SK-N-SH treated with all-trans-retinoic acid at 6 μM for 48 hours (cell line): ENCODE results near the gene ADGRG4.

ENCODE experiments used
- ATAC-seq: fragments of 200-7000 bp; cut with Tn5 transposase; 3 replicates; pipeline ENCODE4 v1.9.1; 2020; ENCODE audit warnings: mild to moderate bottlenecking, moderate library complexity
- ARNTL ChIP-seq: fragments of 450-650 bp; formaldehyde crosslinking; IDR thresholded peaks from 2 replicates; pipeline ENCODE4 v1.5.0; 2020; ENCODE audit warnings: low read depth, mild to moderate bottlenecking, moderate library complexity, borderline replicate concordance
- BACH2 ChIP-seq: fragments of 250-450 bp; sonication (Bioruptor Pico); IDR thresholded peaks from 2 replicates; pipeline ENCODE4 v1.9.0; 2021; ENCODE audit warnings: mild to moderate bottlenecking, borderline replicate concordance
- CSDC2 ChIP-seq: fragments of 250-450 bp; sonication (Bioruptor Pico); IDR thresholded peaks from 2 replicates; pipeline ENCODE4 v1.5.0; 2020; ENCODE audit warnings: mild to moderate bottlenecking, moderate library complexity
- GLIS3 ChIP-seq: fragments of 250-450 bp; sonication (Bioruptor Pico); IDR thresholded peaks from 2 replicates; pipeline ENCODE4 v1.5.0; 2020; ENCODE audit warnings: mild to moderate bottlenecking, moderate library complexity
- ISL1 ChIP-seq: fragments of 250-450 bp; sonication (Bioruptor Pico); IDR thresholded peaks from 2 replicates; pipeline ENCODE4 v2.1.2; 2022; ENCODE audit warnings: mild to moderate bottlenecking, moderate library complexity
- OSR1 ChIP-seq: fragments of 250-450 bp; sonication (Bioruptor Pico); IDR thresholded peaks from 2 replicates; pipeline ENCODE4 v1.8.0; 2022; ENCODE audit warnings: moderate library complexity, mild to moderate bottlenecking, inconsistent platforms
- PPARA ChIP-seq: fragments of 250-450 bp; sonication (Bioruptor Pico); IDR thresholded peaks from 2 replicates; pipeline ENCODE4 v1.5.0; 2020; ENCODE audit warnings: mild to moderate bottlenecking, borderline replicate concordance
- RARB ChIP-seq: fragments of 250-450 bp; sonication (Bioruptor Pico); IDR thresholded peaks from 2 replicates; pipeline ENCODE4 v1.8.0; 2021; ENCODE audit warnings: mild to moderate bottlenecking, moderate library complexity
- SNAI2 ChIP-seq: fragments of 250-450 bp; sonication (Bioruptor Pico); IDR thresholded peaks from 2 replicates; pipeline ENCODE4 v1.5.0; 2020; ENCODE audit warnings: mild to moderate bottlenecking, moderate library complexity
- TCF4 ChIP-seq: fragments of 250-450 bp; sonication (Bioruptor Pico); IDR thresholded peaks from 2 replicates; pipeline ENCODE4 v1.8.0; 2021; ENCODE audit warnings: mild to moderate bottlenecking, moderate library complexity, borderline replicate concordance
- TOX ChIP-seq: fragments of 250-450 bp; sonication (Bioruptor Pico); IDR thresholded peaks from 2 replicates; pipeline ENCODE4 v1.8.0; 2021; ENCODE audit warnings: mild to moderate bottlenecking, moderate library complexity, borderline replicate concordance
- ZC3H10 ChIP-seq: fragments of 250-450 bp; sonication (Bioruptor Pico); IDR thresholded peaks from 2 replicates; pipeline ENCODE4 v1.5.1; 2021; ENCODE audit warnings: mild to moderate bottlenecking, moderate library complexity
- ZFP3 ChIP-seq: fragments of 250-450 bp; sonication (Bioruptor Pico); IDR thresholded peaks from 2 replicates; pipeline ENCODE4 v1.5.0; 2020; ENCODE audit warnings: mild to moderate bottlenecking, moderate library complexity
- ZFP30 ChIP-seq: fragments of 450-650 bp; formaldehyde crosslinking; IDR thresholded peaks from 2 replicates; pipeline ENCODE4 v1.5.0; 2022; ENCODE audit warnings: mild to moderate bottlenecking, moderate library complexity
- ZNF565 ChIP-seq: fragments of 450-650 bp; formaldehyde crosslinking; conservative IDR thresholded peaks from 2 replicates; pipeline ENCODE4 v1.5.0; 2020; ENCODE audit warnings: low read depth, mild to moderate bottlenecking, moderate library complexity
- ZNF70 ChIP-seq: fragments of 450-650 bp; formaldehyde crosslinking; IDR thresholded peaks from 2 replicates; pipeline ENCODE4 v1.5.0; 2020; ENCODE audit warnings: mild to moderate bottlenecking, moderate library complexity
- ZNF8 ChIP-seq: fragments of 450-650 bp; formaldehyde crosslinking; IDR thresholded peaks from 2 replicates; pipeline ENCODE4 v1.5.0; 2020; ENCODE audit warnings: mild to moderate bottlenecking, moderate library complexity
- TF ChIP-seq, protein P1 (sequence below): fragments of 250-450 bp; sonication (Bioruptor Pico); IDR thresholded peaks from 2 replicates; pipeline ENCODE4 v1.5.0; 2020; ENCODE audit warnings: mild to moderate bottlenecking, moderate library complexity
- TF ChIP-seq, protein P2 (sequence below): fragments of 250-450 bp; sonication (Bioruptor Pico); IDR thresholded peaks from 2 replicates; pipeline ENCODE4 v1.8.0; 2020; ENCODE audit warnings: mild to moderate bottlenecking, moderate library complexity, borderline replicate concordance
- TF ChIP-seq, protein P3 (sequence below): fragments of 250-450 bp; sonication (Bioruptor Pico); IDR thresholded peaks from 2 replicates; pipeline ENCODE4 v1.5.1; 2020; ENCODE audit warnings: low read depth, mild to moderate bottlenecking, moderate library complexity
- TF ChIP-seq, protein P4 (sequence below): fragments of 250-450 bp; sonication (Bioruptor Pico); IDR thresholded peaks from 2 replicates; pipeline ENCODE4 v1.5.1; 2021; ENCODE audit warnings: mild to moderate bottlenecking, moderate library complexity
- TF ChIP-seq, protein P5 (sequence below): fragments of 250-450 bp; sonication (Bioruptor Pico); IDR thresholded peaks from 2 replicates; pipeline ENCODE4 v1.8.0; 2021; ENCODE audit warnings: low read depth, mild to moderate bottlenecking, moderate library complexity, borderline replicate concordance

The ADGRG4 gene

DNA sequence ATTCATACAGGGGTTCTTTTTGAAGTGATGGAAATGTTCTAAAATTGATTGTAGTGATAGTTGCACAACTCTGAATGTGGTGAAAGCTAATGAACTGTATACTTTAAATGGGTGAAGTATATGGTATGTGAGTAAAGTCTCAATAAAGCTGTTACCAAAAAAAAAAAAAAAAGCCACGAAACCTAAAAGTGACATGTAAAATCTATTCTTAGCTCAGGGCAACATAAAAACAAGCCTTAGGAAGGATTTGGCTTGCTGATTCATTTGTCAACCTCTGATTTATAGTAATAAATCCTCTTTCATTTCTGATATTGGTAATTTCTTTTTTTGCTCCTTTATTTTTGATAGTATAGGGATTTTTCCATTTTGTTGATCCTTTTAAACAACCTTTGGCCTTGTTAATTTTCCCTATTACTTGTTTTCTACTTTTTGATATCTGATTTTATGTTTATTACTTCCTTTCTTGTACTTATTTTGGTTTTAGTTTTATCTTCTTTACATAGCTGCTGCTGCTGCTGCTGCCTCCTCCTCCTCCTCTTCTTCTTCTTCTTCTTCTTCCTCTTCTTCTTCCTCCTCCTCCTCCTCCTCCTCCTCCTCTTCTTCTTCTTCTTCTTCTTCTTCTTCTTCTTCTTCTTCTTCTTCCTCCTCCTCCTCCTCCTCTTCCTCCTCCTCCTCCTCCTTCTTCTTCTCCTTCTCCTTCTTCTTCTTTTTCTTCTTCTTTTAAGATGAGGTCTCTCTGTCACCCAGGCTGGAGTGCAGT is 79.4 kb downstream of the ADGRG4 start:
- TF ChIP-seq PPARA (CRISPR knock-in tag) (no peak), BACH2 (no peak), GLIS3 (CRISPR knock-in tag) (no peak), ZFP30 (CRISPR knock-in tag) (no peak), ZFP3 (CRISPR knock-in tag) (no peak), ZNF8 (CRISPR knock-in tag) (no peak), ZNF565 (CRISPR knock-in tag) (no peak), ZNF70 (CRISPR knock-in tag) (no peak), CSDC2 (CRISPR knock-in tag) (no peak), SNAI2 (no peak), ISL1 (CRISPR knock-in tag) (no peak), ZC3H10 (no peak), ARNTL (CRISPR knock-in tag) (no peak), TCF4 (CRISPR knock-in tag) (no peak), RARB (CRISPR knock-in tag) (no peak)
- TF ChIP-seq, protein P1, sequence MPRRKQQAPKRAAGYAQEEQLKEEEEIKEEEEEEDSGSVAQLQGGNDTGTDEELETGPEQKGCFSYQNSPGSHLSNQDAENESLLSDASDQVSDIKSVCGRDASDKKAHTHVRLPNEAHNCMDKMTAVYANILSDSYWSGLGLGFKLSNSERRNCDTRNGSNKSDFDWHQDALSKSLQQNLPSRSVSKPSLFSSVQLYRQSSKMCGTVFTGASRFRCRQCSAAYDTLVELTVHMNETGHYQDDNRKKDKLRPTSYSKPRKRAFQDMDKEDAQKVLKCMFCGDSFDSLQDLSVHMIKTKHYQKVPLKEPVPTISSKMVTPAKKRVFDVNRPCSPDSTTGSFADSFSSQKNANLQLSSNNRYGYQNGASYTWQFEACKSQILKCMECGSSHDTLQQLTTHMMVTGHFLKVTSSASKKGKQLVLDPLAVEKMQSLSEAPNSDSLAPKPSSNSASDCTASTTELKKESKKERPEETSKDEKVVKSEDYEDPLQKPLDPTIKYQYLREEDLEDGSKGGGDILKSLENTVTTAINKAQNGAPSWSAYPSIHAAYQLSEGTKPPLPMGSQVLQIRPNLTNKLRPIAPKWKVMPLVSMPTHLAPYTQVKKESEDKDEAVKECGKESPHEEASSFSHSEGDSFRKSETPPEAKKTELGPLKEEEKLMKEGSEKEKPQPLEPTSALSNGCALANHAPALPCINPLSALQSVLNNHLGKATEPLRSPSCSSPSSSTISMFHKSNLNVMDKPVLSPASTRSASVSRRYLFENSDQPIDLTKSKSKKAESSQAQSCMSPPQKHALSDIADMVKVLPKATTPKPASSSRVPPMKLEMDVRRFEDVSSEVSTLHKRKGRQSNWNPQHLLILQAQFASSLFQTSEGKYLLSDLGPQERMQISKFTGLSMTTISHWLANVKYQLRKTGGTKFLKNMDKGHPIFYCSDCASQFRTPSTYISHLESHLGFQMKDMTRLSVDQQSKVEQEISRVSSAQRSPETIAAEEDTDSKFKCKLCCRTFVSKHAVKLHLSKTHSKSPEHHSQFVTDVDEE (CRISPR knock-in tag): no peak
- TF ChIP-seq, protein P2, sequence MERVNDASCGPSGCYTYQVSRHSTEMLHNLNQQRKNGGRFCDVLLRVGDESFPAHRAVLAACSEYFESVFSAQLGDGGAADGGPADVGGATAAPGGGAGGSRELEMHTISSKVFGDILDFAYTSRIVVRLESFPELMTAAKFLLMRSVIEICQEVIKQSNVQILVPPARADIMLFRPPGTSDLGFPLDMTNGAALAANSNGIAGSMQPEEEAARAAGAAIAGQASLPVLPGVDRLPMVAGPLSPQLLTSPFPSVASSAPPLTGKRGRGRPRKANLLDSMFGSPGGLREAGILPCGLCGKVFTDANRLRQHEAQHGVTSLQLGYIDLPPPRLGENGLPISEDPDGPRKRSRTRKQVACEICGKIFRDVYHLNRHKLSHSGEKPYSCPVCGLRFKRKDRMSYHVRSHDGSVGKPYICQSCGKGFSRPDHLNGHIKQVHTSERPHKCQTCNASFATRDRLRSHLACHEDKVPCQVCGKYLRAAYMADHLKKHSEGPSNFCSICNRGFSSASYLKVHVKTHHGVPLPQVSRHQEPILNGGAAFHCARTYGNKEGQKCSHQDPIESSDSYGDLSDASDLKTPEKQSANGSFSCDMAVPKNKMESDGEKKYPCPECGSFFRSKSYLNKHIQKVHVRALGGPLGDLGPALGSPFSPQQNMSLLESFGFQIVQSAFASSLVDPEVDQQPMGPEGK (CRISPR knock-in tag): no peak
- TF ChIP-seq, protein P3, sequence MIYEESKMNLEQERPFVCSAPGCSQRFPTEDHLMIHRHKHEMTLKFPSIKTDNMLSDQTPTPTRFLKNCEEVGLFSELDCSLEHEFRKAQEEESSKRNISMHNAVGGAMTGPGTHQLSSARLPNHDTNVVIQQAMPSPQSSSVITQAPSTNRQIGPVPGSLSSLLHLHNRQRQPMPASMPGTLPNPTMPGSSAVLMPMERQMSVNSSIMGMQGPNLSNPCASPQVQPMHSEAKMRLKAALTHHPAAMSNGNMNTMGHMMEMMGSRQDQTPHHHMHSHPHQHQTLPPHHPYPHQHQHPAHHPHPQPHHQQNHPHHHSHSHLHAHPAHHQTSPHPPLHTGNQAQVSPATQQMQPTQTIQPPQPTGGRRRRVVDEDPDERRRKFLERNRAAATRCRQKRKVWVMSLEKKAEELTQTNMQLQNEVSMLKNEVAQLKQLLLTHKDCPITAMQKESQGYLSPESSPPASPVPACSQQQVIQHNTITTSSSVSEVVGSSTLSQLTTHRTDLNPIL (CRISPR knock-in tag): no peak
- TF ChIP-seq, protein P4, sequence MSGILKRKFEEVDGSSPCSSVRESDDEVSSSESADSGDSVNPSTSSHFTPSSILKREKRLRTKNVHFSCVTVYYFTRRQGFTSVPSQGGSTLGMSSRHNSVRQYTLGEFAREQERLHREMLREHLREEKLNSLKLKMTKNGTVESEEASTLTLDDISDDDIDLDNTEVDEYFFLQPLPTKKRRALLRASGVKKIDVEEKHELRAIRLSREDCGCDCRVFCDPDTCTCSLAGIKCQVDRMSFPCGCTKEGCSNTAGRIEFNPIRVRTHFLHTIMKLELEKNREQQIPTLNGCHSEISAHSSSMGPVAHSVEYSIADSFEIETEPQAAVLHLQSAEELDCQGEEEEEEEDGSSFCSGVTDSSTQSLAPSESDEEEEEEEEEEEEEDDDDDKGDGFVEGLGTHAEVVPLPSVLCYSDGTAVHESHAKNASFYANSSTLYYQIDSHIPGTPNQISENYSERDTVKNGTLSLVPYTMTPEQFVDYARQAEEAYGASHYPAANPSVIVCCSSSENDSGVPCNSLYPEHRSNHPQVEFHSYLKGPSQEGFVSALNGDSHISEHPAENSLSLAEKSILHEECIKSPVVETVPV (CRISPR knock-in tag): no peak
- TF ChIP-seq, all 23 proteins: peak for 0
- no peak for ATAC-seq

DNA sequence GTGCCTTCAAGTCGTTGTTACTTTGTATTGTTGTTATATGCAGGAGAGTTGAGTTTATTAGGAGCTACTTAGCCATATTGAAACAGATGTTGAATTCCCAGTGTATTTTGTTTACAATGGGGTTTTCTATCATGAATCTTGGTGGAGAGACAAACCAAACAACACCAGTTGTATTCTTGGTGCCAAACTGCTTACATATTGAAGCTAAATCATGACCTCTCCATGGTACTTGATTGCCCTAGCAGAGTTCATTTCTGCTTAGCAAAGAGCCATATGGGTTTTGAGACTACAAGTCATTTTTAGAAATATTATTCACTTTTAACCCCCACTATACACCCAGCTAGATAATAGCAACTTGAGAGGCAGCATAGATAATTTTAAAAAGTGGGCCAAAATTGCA is 85.4 kb downstream of the ADGRG4 start:
- TF ChIP-seq OSR1 (CRISPR knock-in tag) (no peak), TOX (CRISPR knock-in tag) (no peak), ZC3H10 (no peak), CSDC2 (CRISPR knock-in tag) (no peak), ZNF565 (CRISPR knock-in tag) (no peak), RARB (CRISPR knock-in tag) (no peak), SNAI2 (no peak), GLIS3 (CRISPR knock-in tag) (no peak), TCF4 (CRISPR knock-in tag) (no peak)
- TF ChIP-seq, protein P3 (CRISPR knock-in tag): no peak
- TF ChIP-seq, protein P5, sequence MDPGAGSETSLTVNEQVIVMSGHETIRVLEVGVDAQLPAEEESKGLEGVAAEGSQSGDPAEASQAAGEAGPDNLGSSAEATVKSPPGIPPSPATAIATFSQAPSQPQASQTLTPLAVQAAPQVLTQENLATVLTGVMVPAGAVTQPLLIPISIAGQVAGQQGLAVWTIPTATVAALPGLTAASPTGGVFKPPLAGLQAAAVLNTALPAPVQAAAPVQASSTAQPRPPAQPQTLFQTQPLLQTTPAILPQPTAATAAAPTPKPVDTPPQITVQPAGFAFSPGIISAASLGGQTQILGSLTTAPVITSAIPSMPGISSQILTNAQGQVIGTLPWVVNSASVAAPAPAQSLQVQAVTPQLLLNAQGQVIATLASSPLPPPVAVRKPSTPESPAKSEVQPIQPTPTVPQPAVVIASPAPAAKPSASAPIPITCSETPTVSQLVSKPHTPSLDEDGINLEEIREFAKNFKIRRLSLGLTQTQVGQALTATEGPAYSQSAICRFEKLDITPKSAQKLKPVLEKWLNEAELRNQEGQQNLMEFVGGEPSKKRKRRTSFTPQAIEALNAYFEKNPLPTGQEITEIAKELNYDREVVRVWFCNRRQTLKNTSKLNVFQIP (CRISPR knock-in tag): no peak
- TF ChIP-seq, protein P1 (CRISPR knock-in tag): no peak

More for the DNA sequence above, 85.4 kb downstream of the ADGRG4 start:
- ATAC-seq: no peak
